HG03064 (cell line): ENCODE data around the gene CDR2L.
A peak's percentile ranks its signal among the peaks of the same experiment; 100 is the strongest.
"Not testable (repeated sequence)": the region's sequence is repeated elsewhere in the genome, so short reads cannot be mapped to it uniquely, and the experiment has no call there.

Experiments used
- ATAC-seq: cut with Tn5 transposase; IDR thresholded peaks from one replicate; pipeline ENCODE4 v1.9.1; 2021; ENCODE audit warnings: low read depth; ENCODE audit not compliant: unreplicated experiment

Gene CDR2L

GRCh38 chr17:74979408-74980146 is 7.9 kb upstream of the CDR2L start:
- no peak for ATAC-seq

GRCh38 chr17:74981318-74981978 is 6.0 kb upstream of the CDR2L start:
- no peak for ATAC-seq

GRCh38 chr17:74981979-74982662 is 5.3 kb upstream of the CDR2L start:
- no peak for ATAC-seq

GRCh38 chr17:74982663-74983313 is 4.6 kb upstream of the CDR2L start:
- ATAC-seq: not testable (repeated sequence)

- no peak for ATAC-seq
These were observed 1.2 kb upstream of the CDR2L start for GRCh38 chr17:74986206-74986576.

- ATAC-seq: peak; percentile 44
These were observed 678 bp downstream of the CDR2L start for GRCh38 chr17:74987909-74988711.

GRCh38 chr17:74990581-74991105 is 3.2 kb downstream of the CDR2L start:
- ATAC-seq: no peak

- ATAC-seq: no peak
These were observed 4.8 kb downstream of the CDR2L start for GRCh38 chr17:74992223-74992622.

GRCh38 chr17:74994440-74994839 is 7.0 kb downstream of the CDR2L start:
- ATAC-seq: no peak

GRCh38 chr17:74995847-74996246 is 8.4 kb downstream of the CDR2L start:
- ATAC-seq: no peak

- no peak for ATAC-seq
These were observed 11.4 kb downstream of the CDR2L start for GRCh38 chr17:74998783-74999182.

GRCh38 chr17:74999523-74999922 is 12.1 kb downstream of the CDR2L start:
- ATAC-seq: no peak

- no peak for ATAC-seq
These were observed 14.7 kb downstream of the CDR2L start for GRCh38 chr17:75001915-75002843.

GRCh38 chr17:75003070-75003956 is 15.9 kb downstream of the CDR2L start:
- no peak for ATAC-seq

- ATAC-seq: no peak
These were observed 16.5 kb downstream of the CDR2L start for GRCh38 chr17:75003957-75004355.

GRCh38 chr17:75004371-75004770 is 16.9 kb downstream of the CDR2L start:
- ATAC-seq: no peak

GRCh38 chr17:75005291-75005690 is 17.9 kb downstream of the CDR2L start:
- no peak for ATAC-seq

- ATAC-seq: not testable (repeated sequence)
These were observed 18.7 kb downstream of the CDR2L start for GRCh38 chr17:75006084-75006483.
